ENCODE measurements around the gene FAM111A.

FAM111A gene

GRCh38 chr11:59187035-59187434, 44.4 kb downstream of the FAM111A start:
- Histone ChIP-seq H3K9ac (ENCODE audit: low read length in 5 of 5) (peak overlapping the region in 4 of 5 donors; percentile 17 to 68 (median 42)), H3K9me3 (ENCODE audit: control insufficient read depth in 5 of 5, low read length in 5 of 5) (no peaks in the 10 kb centered on the region), H3K36me3 (ENCODE audit: control insufficient read depth in 5 of 5, insufficient read depth in 5 of 5, low read length in 5 of 5) (peaks cover 5 to 38% (median 25%) of the 10 kb centered on the region in 5 donors), H3K27ac (ENCODE audit: low read depth, low read length) (peak overlapping the region; percentile 91), H3K27me3 (ENCODE audit: control insufficient read depth in 5 of 5, insufficient read depth in 4 of 5, low read length in 5 of 5) (no peaks in the 10 kb centered on the region), H3K4me3 (ENCODE audit: low read depth in 1 of 5, low read length in 5 of 5) (peak overlapping the region in 1 of 5 donors; percentile 5), H3K4me1 (ENCODE audit: control insufficient read depth in 5 of 5, insufficient read depth in 5 of 5, low read length in 5 of 5) (peaks cover 36 to 96% (median 82%) of the 10 kb centered on the region in 5 donors)

- Histone ChIP-seq H3K4me1 (ENCODE audit: control insufficient read depth in 5 of 5, insufficient read depth in 5 of 5, low read length in 5 of 5) (peaks cover 35 to 93% (median 82%) of the 10 kb centered on the region in 5 donors), H3K27ac (ENCODE audit: low read depth, low read length) (peak overlapping the region; percentile 91), H3K36me3 (ENCODE audit: control insufficient read depth in 5 of 5, insufficient read depth in 5 of 5, low read length in 5 of 5) (peaks cover 7 to 38% (median 25%) of the 10 kb centered on the region in 5 donors), H3K4me3 (ENCODE audit: low read depth in 1 of 5, low read length in 5 of 5) (no peak overlapping the region), H3K9me3 (ENCODE audit: control insufficient read depth in 5 of 5, low read length in 5 of 5) (no peaks in the 10 kb centered on the region), H3K27me3 (ENCODE audit: control insufficient read depth in 5 of 5, insufficient read depth in 4 of 5, low read length in 5 of 5) (no peaks in the 10 kb centered on the region), H3K9ac (ENCODE audit: low read length in 5 of 5) (peak overlapping the region in 4 of 5 donors; percentile 17 to 77 (median 48))
Observed at GRCh38 chr11:59187587-59187986, 44.9 kb downstream of the FAM111A start.

GRCh38 chr11:59188954-59189353, 46.3 kb downstream of the FAM111A start:
- Histone ChIP-seq H3K9me3 (ENCODE audit: control insufficient read depth in 5 of 5, low read length in 5 of 5) (no peaks in the 10 kb centered on the region), H3K27me3 (ENCODE audit: control insufficient read depth in 5 of 5, insufficient read depth in 4 of 5, low read length in 5 of 5) (no peaks in the 10 kb centered on the region), H3K27ac (ENCODE audit: low read depth, low read length) (peak overlapping the region; percentile 91), H3K9ac (ENCODE audit: low read length in 5 of 5) (peak overlapping the region in 4 of 5 donors; percentile 15 to 77 (median 55)), H3K4me3 (ENCODE audit: low read depth in 1 of 5, low read length in 5 of 5) (no peak overlapping the region), H3K4me1 (ENCODE audit: control insufficient read depth in 5 of 5, insufficient read depth in 5 of 5, low read length in 5 of 5) (peaks cover 32 to 81% (median 74%) of the 10 kb centered on the region in 5 donors), H3K36me3 (ENCODE audit: control insufficient read depth in 5 of 5, insufficient read depth in 5 of 5, low read length in 5 of 5) (peaks cover 12 to 45% (median 32%) of the 10 kb centered on the region in 5 donors)

- H3K9ac ChIP-seq (ENCODE audit: low read length in 5 of 5), result peak overlapping the region in 2 of 5 donors; percentile 68 to 71
- no peaks in the 10 kb centered on the region for H3K9me3 ChIP-seq (ENCODE audit: control insufficient read depth in 5 of 5, low read length in 5 of 5)
- peak overlapping the region in 1 of 5 donors; percentile 3 for H3K4me3 ChIP-seq (ENCODE audit: low read depth in 1 of 5, low read length in 5 of 5)
- H3K36me3 ChIP-seq (ENCODE audit: control insufficient read depth in 5 of 5, insufficient read depth in 5 of 5, low read length in 5 of 5), result peaks cover 17 to 52% (median 41%) of the 10 kb centered on the region in 5 donors
- no peaks in the 10 kb centered on the region for H3K27me3 ChIP-seq (ENCODE audit: control insufficient read depth in 5 of 5, insufficient read depth in 4 of 5, low read length in 5 of 5)
- H3K27ac ChIP-seq (ENCODE audit: low read depth, low read length), result peak overlapping the region; percentile 91
- H3K4me1 ChIP-seq (ENCODE audit: control insufficient read depth in 5 of 5, insufficient read depth in 5 of 5, low read length in 5 of 5), result peaks cover 29 to 76% (median 64%) of the 10 kb centered on the region in 5 donors
Observed at GRCh38 chr11:59189986-59190385, 47.3 kb downstream of the FAM111A start.

- Histone ChIP-seq H3K4me1 (ENCODE audit: control insufficient read depth in 5 of 5, insufficient read depth in 5 of 5, low read length in 5 of 5) (peaks cover 22 to 76% (median 53%) of the 10 kb centered on the region in 5 donors), H3K9me3 (ENCODE audit: control insufficient read depth in 5 of 5, low read length in 5 of 5) (no peaks in the 10 kb centered on the region), H3K4me3 (ENCODE audit: low read depth in 1 of 5, low read length in 5 of 5) (no peak overlapping the region), H3K9ac (ENCODE audit: low read length in 5 of 5) (no peak overlapping the region), H3K27me3 (ENCODE audit: control insufficient read depth in 5 of 5, insufficient read depth in 4 of 5, low read length in 5 of 5) (no peaks in the 10 kb centered on the region), H3K36me3 (ENCODE audit: control insufficient read depth in 5 of 5, insufficient read depth in 5 of 5, low read length in 5 of 5) (peaks cover 25 to 62% (median 50%) of the 10 kb centered on the region in 5 donors), H3K27ac (ENCODE audit: low read depth, low read length) (peak overlapping the region; percentile 91)
Observed at GRCh38 chr11:59191095-59191494, 48.4 kb downstream of the FAM111A start.

- H3K4me1 ChIP-seq (ENCODE audit: control insufficient read depth in 5 of 5, insufficient read depth in 5 of 5, low read length in 5 of 5), result peaks cover 19 to 76% (median 45%) of the 10 kb centered on the region in 5 donors
Observed at GRCh38 chr11:59191890-59192289, 49.2 kb downstream of the FAM111A start.

GRCh38 chr11:59192446-59193020, 49.9 kb downstream of the FAM111A start:
- H3K4me3 ChIP-seq (ENCODE audit: low read depth in 1 of 5, low read length in 5 of 5), result no peak overlapping the region
- H3K36me3 ChIP-seq (ENCODE audit: control insufficient read depth in 5 of 5, insufficient read depth in 5 of 5, low read length in 5 of 5), result peaks cover 28 to 76% (median 61%) of the 10 kb centered on the region in 5 donors
- no peaks in the 10 kb centered on the region for H3K27me3 ChIP-seq (ENCODE audit: control insufficient read depth in 5 of 5, insufficient read depth in 4 of 5, low read length in 5 of 5)
- no peaks in the 10 kb centered on the region for H3K9me3 ChIP-seq (ENCODE audit: control insufficient read depth in 5 of 5, low read length in 5 of 5)
- H3K27ac ChIP-seq (ENCODE audit: low read depth, low read length), result no peak overlapping the region
- H3K9ac ChIP-seq (ENCODE audit: low read length in 5 of 5), result no peak overlapping the region
- H3K4me1 ChIP-seq (ENCODE audit: control insufficient read depth in 5 of 5, insufficient read depth in 5 of 5, low read length in 5 of 5), result peaks cover 19 to 76% (median 42%) of the 10 kb centered on the region in 5 donors

More at GRCh38 chr11:59191890-59192289, 49.2 kb downstream of the FAM111A start:
- Histone ChIP-seq H3K4me3 (ENCODE audit: low read depth in 1 of 5, low read length in 5 of 5) (no peak overlapping the region), H3K9ac (ENCODE audit: low read length in 5 of 5) (no peak overlapping the region), H3K36me3 (ENCODE audit: control insufficient read depth in 5 of 5, insufficient read depth in 5 of 5, low read length in 5 of 5) (peaks cover 28 to 70% (median 58%) of the 10 kb centered on the region in 5 donors), H3K27me3 (ENCODE audit: control insufficient read depth in 5 of 5, insufficient read depth in 4 of 5, low read length in 5 of 5) (no peaks in the 10 kb centered on the region), H3K27ac (ENCODE audit: low read depth, low read length) (peak overlapping the region; percentile 91), H3K9me3 (ENCODE audit: control insufficient read depth in 5 of 5, low read length in 5 of 5) (no peaks in the 10 kb centered on the region)

GRCh38 chr11:59193587-59194130, 51.0 kb downstream of the FAM111A start:
- no peak overlapping the region for H3K9ac ChIP-seq (ENCODE audit: low read length in 5 of 5)
- H3K4me3 ChIP-seq (ENCODE audit: low read depth in 1 of 5, low read length in 5 of 5), result no peak overlapping the region
- H3K9me3 ChIP-seq (ENCODE audit: control insufficient read depth in 5 of 5, low read length in 5 of 5), result no peaks in the 10 kb centered on the region
- no peak overlapping the region for H3K27ac ChIP-seq (ENCODE audit: low read depth, low read length)
- peaks cover 22 to 76% (median 42%) of the 10 kb centered on the region in 5 donors for H3K4me1 ChIP-seq (ENCODE audit: control insufficient read depth in 5 of 5, insufficient read depth in 5 of 5, low read length in 5 of 5)
- H3K27me3 ChIP-seq (ENCODE audit: control insufficient read depth in 5 of 5, insufficient read depth in 4 of 5, low read length in 5 of 5), result no peaks in the 10 kb centered on the region
- peaks cover 28 to 79% (median 63%) of the 10 kb centered on the region in 5 donors for H3K36me3 ChIP-seq (ENCODE audit: control insufficient read depth in 5 of 5, insufficient read depth in 5 of 5, low read length in 5 of 5)

GRCh38 chr11:59195586-59195985, 52.9 kb downstream of the FAM111A start:
- Histone ChIP-seq H3K27ac (ENCODE audit: low read depth, low read length) (no peak overlapping the region), H3K9ac (ENCODE audit: low read length in 5 of 5) (no peak overlapping the region), H3K27me3 (ENCODE audit: control insufficient read depth in 5 of 5, insufficient read depth in 4 of 5, low read length in 5 of 5) (no peaks in the 10 kb centered on the region), H3K9me3 (ENCODE audit: control insufficient read depth in 5 of 5, low read length in 5 of 5) (no peaks in the 10 kb centered on the region), H3K4me1 (ENCODE audit: control insufficient read depth in 5 of 5, insufficient read depth in 5 of 5, low read length in 5 of 5) (peaks cover 17 to 74% (median 25%) of the 10 kb centered on the region in 5 donors), H3K4me3 (ENCODE audit: low read depth in 1 of 5, low read length in 5 of 5) (no peak overlapping the region), H3K36me3 (ENCODE audit: control insufficient read depth in 5 of 5, insufficient read depth in 5 of 5, low read length in 5 of 5) (peaks cover 31 to 80% (median 63%) of the 10 kb centered on the region in 5 donors)

- H3K27ac ChIP-seq (ENCODE audit: low read depth, low read length), result peak overlapping the region; percentile 80
- H3K36me3 ChIP-seq (ENCODE audit: control insufficient read depth in 5 of 5, insufficient read depth in 5 of 5, low read length in 5 of 5), result peaks cover 32 to 78% (median 63%) of the 10 kb centered on the region in 5 donors
- H3K9ac ChIP-seq (ENCODE audit: low read length in 5 of 5), result no peak overlapping the region
Observed at GRCh38 chr11:59196777-59197176, 54.1 kb downstream of the FAM111A start.

More at GRCh38 chr11:59196777-59197176, 54.1 kb downstream of the FAM111A start:
- H3K4me1 ChIP-seq (ENCODE audit: control insufficient read depth in 5 of 5, insufficient read depth in 5 of 5, low read length in 5 of 5), result peaks cover 17 to 73% (median 23%) of the 10 kb centered on the region in 5 donors
- H3K4me3 ChIP-seq (ENCODE audit: low read depth in 1 of 5, low read length in 5 of 5), result no peak overlapping the region
- H3K9me3 ChIP-seq (ENCODE audit: control insufficient read depth in 5 of 5, low read length in 5 of 5), result no peaks in the 10 kb centered on the region
- H3K27me3 ChIP-seq (ENCODE audit: control insufficient read depth in 5 of 5, insufficient read depth in 4 of 5, low read length in 5 of 5), result no peaks in the 10 kb centered on the region

All from subcutaneous abdominal adipose tissue (tissue), 5 donors.